ENCODE measurements around the gene RAB11FIP2. TPM values are rescaled to one million over a fixed set of nuclear protein-coding genes. Genes with fewer than 3 reads are reported as not detected.

The RAB11FIP2 gene
- total and polyA plus RNA-seq, 2 of the 8 experiments (the other 6 are each of a cell fraction or from before 2014, with no cell fraction given) = 3.1 to 12.7 TPM

DNA sequence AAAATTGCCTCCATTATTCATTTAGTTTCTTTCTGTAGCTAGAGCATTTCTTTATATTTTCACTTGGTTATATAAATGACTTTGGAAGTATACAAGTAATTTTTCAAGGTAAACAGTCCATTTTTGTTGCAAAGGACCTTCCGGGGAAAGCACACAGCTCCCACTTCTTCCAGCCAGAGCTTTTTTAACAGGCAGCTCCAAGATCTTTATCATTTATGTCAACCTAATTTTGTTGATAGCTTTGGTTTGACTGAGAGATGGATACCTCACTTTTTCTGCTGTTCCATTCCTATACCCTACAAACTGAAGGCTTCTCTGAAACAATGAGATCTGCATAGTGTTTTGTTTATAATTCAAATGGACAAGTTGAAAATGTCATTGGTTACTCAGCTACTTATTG, 49.3 kb upstream of the RAB11FIP2 start (continued):
- TF ChIP-seq EGR1 (IDR thresholded peaks at IDR 0.05; ENCODE audit: borderline replicate concordance, low read depth, low read length) = no peak
- no peak for TF ChIP-seq NRF1 (IDR thresholded peaks at IDR 0.05; ENCODE audit: low read depth, low read length)
- TF ChIP-seq SP4 (IDR thresholded peaks at IDR 0.05; ENCODE audit: low read length) = no peak
- no peak for TF ChIP-seq CEBPB (IDR thresholded peaks at IDR 0.05; ENCODE audit: low read depth, low read length)
- no peak for TF ChIP-seq CTCF (IDR thresholded peaks at IDR 0.05; ENCODE audit: control extremely low read depth in 1 of 3, insufficient read depth in 1 of 3, low read depth in 1 of 3, low read length in 3 of 3)
